K562 (cell line): ENCODE measurements around the gene ACSM6. TPM values are rescaled to one million over a fixed set of nuclear protein-coding genes. Genes with fewer than 3 reads are reported as not detected.

Experiments
- ATAC-seq: fragments of 200-7000 bp; cut with Tn5 transposase; 3 replicates; pipeline ENCODE4 v1.9.1; 2020; ENCODE audit warnings: moderate library complexity
- BruUV-seq: library from RNA; stranded (reverse); fragments of 400-500 nt; replicated peaks from 2 replicates; lab custom pipeline; 2021; lab: Mats Ljungman, UMichigan
- CTCF ChIA-PET: fragments of 300-600 bp; formaldehyde crosslinking; extraction: SDS; loops from one replicate; lab custom pipeline; 2021; ENCODE audit warnings: low intra/inter-chr PET ratio; lab: Yijun Ruan, JAX
- POLR2A ChIA-PET: fragments of 300-600, 350-650 bp; sonication (Branson Sonifier 250); formaldehyde crosslinking; extraction: SDS; loops from one replicate; lab custom pipeline; 2021; ENCODE audit warnings: antibody characterized with exemption, inconsistent platforms; lab: Yijun Ruan, JAX
- DNase-seq, 4 experiments: peaks; one replicate each; pipeline versions ENCODE4 v3.0.0 to v3.0.0-alpha.2; 2011 to 2018; ENCODE audit warnings: low spot score in 3 of 4, mixed read lengths in 3 of 4; ENCODE audit errors: extremely low read depth in 1 of 4
- FAIRE-seq: peaks from 2 replicates; lab custom pipeline; 2011; peaks lifted over from hg19 to GRCh38; lab: Jason Lieb, UNC
- H2AFZ ChIP-seq: 2 replicates; pipeline ENCODE4 v1.6.0; 2011; ENCODE audit warnings: low read depth, low read length, control low read depth, inconsistent platforms
- H3K27ac ChIP-seq: fragments of 200-600 bp; 3 replicates; pipeline ENCODE4 v1.8.0; 2011; ENCODE audit warnings: low read depth, mild to moderate bottlenecking, control low read depth, inconsistent platforms, low read length, moderate library complexity, mixed read lengths; ENCODE audit errors: extremely low read depth
- H3K27me3 ChIP-seq, 2 experiments: fragments of 300-600 bp in 1 of 2; 2 replicates in 1 of 2; 3 replicates in 1 of 2; pipeline versions ENCODE4 v1.6.0 to v1.8.0; 2011; ENCODE audit warnings: inconsistent platforms in 2 of 2, low read length in 2 of 2, mild to moderate bottlenecking in 1 of 2, mixed read lengths in 1 of 2, moderate library complexity in 1 of 2; ENCODE audit not compliant: control insufficient read depth in 2 of 2, insufficient read depth in 2 of 2
- H3K36me3 ChIP-seq: fragments of 300-600 bp; 3 replicates; pipeline ENCODE4 v1.8.0; 2011; ENCODE audit warnings: mild to moderate bottlenecking, low read length, inconsistent platforms; ENCODE audit not compliant: control insufficient read depth, insufficient read depth
- H3K4me1 ChIP-seq, 2 experiments: fragments of 200-600 bp in 1 of 2; replicated peaks in 1 of 2; 2 replicates in 1 of 2; 3 replicates in 1 of 2; pipeline versions ENCODE4 v1.5.1 to v1.8.0; 2011; ENCODE audit warnings: inconsistent platforms in 2 of 2, low read length in 2 of 2, mild to moderate bottlenecking in 1 of 2, mixed read lengths in 1 of 2, moderate library complexity in 1 of 2; ENCODE audit not compliant: control insufficient read depth in 2 of 2, insufficient read depth in 2 of 2
- H3K4me2 ChIP-seq: 2 replicates; pipeline ENCODE4 v1.6.1; 2011; ENCODE audit warnings: low read length, control low read depth, inconsistent platforms, mixed read lengths; ENCODE audit not compliant: insufficient read depth
- H3K4me3 ChIP-seq: fragments of 200-600 bp; sonication (generic), shearing (Covaris generic); 2 replicates; pipeline ENCODE4 v1.5.1; 2016; ENCODE audit warnings: control low read depth, inconsistent platforms
- H3K79me2 ChIP-seq: fragments of 200-600 bp; 3 replicates; pipeline ENCODE4 v1.8.0; 2011; ENCODE audit warnings: low read length, inconsistent platforms; ENCODE audit not compliant: control insufficient read depth, insufficient read depth
- H3K9ac ChIP-seq, 2 experiments: 2 replicates each; pipeline versions ENCODE4 v1.6.0 to v1.6.1; 2011; ENCODE audit warnings: low read depth in 2 of 2, low read length in 2 of 2, control low read depth in 1 of 2, inconsistent platforms in 1 of 2, mild to moderate bottlenecking in 1 of 2, mixed read lengths in 1 of 2; ENCODE audit not compliant: insufficient read depth in 1 of 2
- H3K9me1 ChIP-seq: one replicate; pipeline ENCODE4 v1.6.0; 2011; ENCODE audit warnings: inconsistent platforms, mild to moderate bottlenecking, low read length, moderate library complexity; ENCODE audit not compliant: control insufficient read depth, insufficient read depth
- H3K9me3 ChIP-seq: replicated peaks from 2 replicates; pipeline ENCODE4 v1.5.1; 2011; ENCODE audit warnings: low read depth, low read length, inconsistent platforms; ENCODE audit not compliant: control insufficient read depth, insufficient read depth
- H4K20me1 ChIP-seq: replicated peaks from 2 replicates; pipeline ENCODE4 v1.6.1; 2011; ENCODE audit warnings: low read length, inconsistent platforms, mixed read lengths; ENCODE audit not compliant: control insufficient read depth, insufficient read depth
- COPS2 ChIP-seq: fragments of 450-650 bp; conservative IDR thresholded peaks from 2 replicates; pipeline ENCODE4 v1.6.1; 2016; ENCODE audit warnings: mild to moderate bottlenecking, moderate library complexity
- CTBP1 ChIP-seq: fragments of 450-650 bp; IDR thresholded peaks from 2 replicates; pipeline ENCODE4 v1.6.1; 2016; ENCODE audit warnings: borderline replicate concordance
- EHMT2 ChIP-seq: fragments of 450-650 bp; IDR thresholded peaks from 2 replicates; pipeline ENCODE4 v1.6.1; 2018; ENCODE audit warnings: antibody characterized with exemption
- FOXK1 ChIP-seq: sonication (generic); formaldehyde crosslinking; IDR thresholded peaks from 2 replicates; pipeline ENCODE4 v1.8.0; 2022; ENCODE audit warnings: missing genetic modification reagents, mild to moderate bottlenecking, borderline replicate concordance
- HDAC6 ChIP-seq: IDR thresholded peaks from 2 replicates; pipeline ENCODE4 v1.6.1; 2012; ENCODE audit warnings: low read depth, mild to moderate bottlenecking, control low read depth, inconsistent platforms, low read length, moderate library complexity
- KAT7 ChIP-seq: sonication (generic); formaldehyde crosslinking; IDR thresholded peaks from 2 replicates; pipeline ENCODE4 v1.8.0; 2022; ENCODE audit warnings: missing genetic modification reagents, mild to moderate bottlenecking, borderline replicate concordance
- MAX ChIP-seq: sonication (generic); formaldehyde crosslinking; IDR thresholded peaks from 2 replicates; pipeline ENCODE4 v1.9.0; 2022; ENCODE audit warnings: mild to moderate bottlenecking, missing genetic modification reagents
- PKNOX1 ChIP-seq: fragments of 450-650 bp; IDR thresholded peaks from 2 replicates; pipeline ENCODE4 v1.6.1; 2016
- SMARCB1 ChIP-seq: IDR thresholded peaks from 2 replicates; pipeline ENCODE4 v1.6.1; 2011; ENCODE audit warnings: improper control_type of control experiment, low read depth; ENCODE audit not compliant: insufficient read length
- TAF15 ChIP-seq: fragments of 200-400 bp; formaldehyde crosslinking; IDR thresholded peaks from 2 replicates; pipeline ENCODE4 v1.6.1; 2017; ENCODE audit warnings: mild to moderate bottlenecking, low read depth, low read length, moderate library complexity
- ZNF133 ChIP-seq: fragments of 250-450 bp; sonication (Bioruptor Pico); IDR thresholded peaks from 2 replicates; pipeline ENCODE4 v1.4.0; 2020; ENCODE audit warnings: mild to moderate bottlenecking
- ZNF324 ChIP-seq: fragments of 250-450 bp; sonication (Bioruptor Pico); IDR thresholded peaks from 2 replicates; pipeline ENCODE4 v1.4.0; 2020; ENCODE audit warnings: mild to moderate bottlenecking
- ZNF785 ChIP-seq: fragments of 250-450 bp; sonication (Bioruptor Pico); IDR thresholded peaks from 2 replicates; pipeline ENCODE4 v1.4.0; 2020; ENCODE audit warnings: mild to moderate bottlenecking
- WGBS: fragments of 100-300 bp; shearing (Covaris generic); methylation state at CpG from one replicate; pipeline ENCODE4 v1.1.6; 2016; ENCODE audit warnings: low coverage, mixed read lengths; ENCODE audit not compliant: insufficient coverage; ENCODE audit errors: missing lambda C conversion rate; 5-methylcytosine and 5-hydroxymethylcytosine counted together
- in situ Hi-C: fragments of 300-500 bp; cut with MboI; formaldehyde crosslinking; loops from 4 replicates; pipeline ENCODE4 v1.15.0; 2018; ENCODE audit warnings: inconsistent platforms, mixed read lengths
- intact Hi-C: fragments of 100-400 bp; cut with micrococcal nuclease; formaldehyde crosslinking; loops from 2 replicates; pipeline ENCODE4 v1.14.2; 2022
- polyA plus RNA-seq, 8 experiments: library from polyadenylated mRNA; depleted of rRNA in 4 of 8; stranded (reverse) in 5 of 8; unstranded in 3 of 8; fragments of >200 nt; fragmentation: Nextera tagmentation in 2 of 8; fragmentation: Illumina TruSeq in 1 of 8; extraction: Ambion mirVana in 2 of 8; extraction: Trizol in 1 of 8; gene quantifications; 2 replicates each; pipeline versions ENCODE4 v1.2.1 to v1.2.3, GENCODE V29; 2011 to 2014; ENCODE audit warnings: inconsistent platforms in 1 of 8, missing spikeins in 1 of 8
- total RNA-seq, 7 experiments: library from RNA; depleted of rRNA in 6 of 7; stranded (reverse); fragments of >200 nt in 6 of 7; fragmentation: Illumina TruSeq in 2 of 7; extraction: Trizol in 2 of 7; gene quantifications; 2 replicates each; pipeline versions ENCODE4 v1.2.1 to v1.2.3, GENCODE V29; 2011 to 2021; ENCODE audit warnings: low replicate concordance in 1 of 7
- TF ChIP-seq, protein P1 (sequence below): fragments of 450-650 bp; IDR thresholded peaks from 2 replicates; pipeline ENCODE4 v1.7.1; 2018; ENCODE audit warnings: mild to moderate bottlenecking, low read depth; ENCODE audit not compliant: partially characterized antibody

Gene ACSM6
- total and polyA plus RNA-seq, 9 of the 15 experiments (the other 6 are each of a cell fraction or from before 2014, with no cell fraction given) = not detected

- Histone ChIP-seq H3K4me3 (no peak overlapping the region), H3K36me3 (peaks cover 65% of the 10 kb centered on the region), H4K20me1 (no peaks in the 10 kb centered on the region; the same call in 1 of the 2 replicates), H3K27ac (no peak overlapping the region), H3K9me3 (no peaks in the 10 kb centered on the region), H3K9me1 (peaks cover 3% of the 10 kb centered on the region), H3K79me2 (peaks cover 6% of the 10 kb centered on the region; the same call in 2 of the 3 replicates), H3K27me3 (no peaks in the 10 kb centered on the region), H3K4me2 (no peak overlapping the region), H3K4me1 (0 out of 5 replicates have a peak, but pooled peaks cover 0 to 3% of the 10 kb centered on the region in 2 experiments), H2AFZ (no peak overlapping the region), H3K9ac (peak overlapping the region in 1 of 2 experiments; percentile 31; a peak in 1 of 4 replicates)
- no peak for ATAC-seq
- BruUV-seq = no TSS peak
- ChIA-PET POLR2A (interaction anchor here (0.6 to 1.7 kb wide), 4 partner anchors 31 to 447 kb away, joined by 4 read pairs; no protein-coding TSS in a partner anchor), CTCF (interaction anchor here (0.6 to 4.6 kb wide), 4 partner anchors 46 to 138 kb away, joined by 3 to 56 read pairs (median 3); no protein-coding TSS in a partner anchor)
- in situ Hi-C loops = loop anchor here (10.0 kb wide), 1 partner anchor 367 kb away; no protein-coding TSS in a partner anchor
- WGBS = 79% methylated on average over 6 of the region's 6 CpGs
- no peak for TF ChIP-seq EHMT2
- TF ChIP-seq ZNF324 = no peak
- no peak for TF ChIP-seq KAT7 (CRISPR knock-in tag)
- TF ChIP-seq ZNF785 (CRISPR knock-in tag) = no peak
- no peak for TF ChIP-seq ZNF133 (CRISPR knock-in tag)
- TF ChIP-seq MAX (CRISPR knock-in tag) = no peak
- no peak for TF ChIP-seq TAF15
- TF ChIP-seq SMARCB1 = no peak
- no peak for TF ChIP-seq COPS2
- TF ChIP-seq CTBP1 = no peak
- TF ChIP-seq PKNOX1 = no peak
- no peak for TF ChIP-seq FOXK1 (CRISPR knock-in tag)
- TF ChIP-seq, protein P1, sequence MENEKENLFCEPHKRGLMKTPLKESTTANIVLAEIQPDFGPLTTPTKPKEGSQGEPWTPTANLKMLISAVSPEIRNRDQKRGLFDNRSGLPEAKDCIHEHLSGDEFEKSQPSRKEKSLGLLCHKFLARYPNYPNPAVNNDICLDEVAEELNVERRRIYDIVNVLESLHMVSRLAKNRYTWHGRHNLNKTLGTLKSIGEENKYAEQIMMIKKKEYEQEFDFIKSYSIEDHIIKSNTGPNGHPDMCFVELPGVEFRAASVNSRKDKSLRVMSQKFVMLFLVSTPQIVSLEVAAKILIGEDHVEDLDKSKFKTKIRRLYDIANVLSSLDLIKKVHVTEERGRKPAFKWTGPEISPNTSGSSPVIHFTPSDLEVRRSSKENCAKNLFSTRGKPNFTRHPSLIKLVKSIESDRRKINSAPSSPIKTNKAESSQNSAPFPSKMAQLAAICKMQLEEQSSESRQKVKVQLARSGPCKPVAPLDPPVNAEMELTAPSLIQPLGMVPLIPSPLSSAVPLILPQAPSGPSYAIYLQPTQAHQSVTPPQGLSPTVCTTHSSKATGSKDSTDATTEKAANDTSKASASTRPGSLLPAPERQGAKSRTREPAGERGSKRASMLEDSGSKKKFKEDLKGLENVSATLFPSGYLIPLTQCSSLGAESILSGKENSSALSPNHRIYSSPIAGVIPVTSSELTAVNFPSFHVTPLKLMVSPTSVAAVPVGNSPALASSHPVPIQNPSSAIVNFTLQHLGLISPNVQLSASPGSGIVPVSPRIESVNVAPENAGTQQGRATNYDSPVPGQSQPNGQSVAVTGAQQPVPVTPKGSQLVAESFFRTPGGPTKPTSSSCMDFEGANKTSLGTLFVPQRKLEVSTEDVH = no peak
- TF ChIP-seq HDAC6 = no peak
- DNase-seq = no peak
- intact Hi-C loops = loop anchor here (5.0 kb wide), 1 partner anchor 40 kb away; no protein-coding TSS in a partner anchor
- peak; percentile 52 for FAIRE-seq
Observed at GRCh38 chr10:95247200-95247880, 53.3 kb downstream of the ACSM6 start.
